Activated naive CD4-positive, alpha-beta T cell treated with anti-CD3 and anti-CD28 coated beads, Interleukin-2, amount 10 ng/mL, durations not matched to agents 7 days and 5 days (primary cell): Measurements from ENCODE around the gene AMZ2.
A peak's percentile ranks its signal among the peaks of the same experiment; 100 is the strongest.
"Not testable (repeated sequence)": the region's sequence is repeated elsewhere in the genome, so short reads cannot be mapped to it uniquely, and the experiment has no call there.

Experiments used
- CTCF ChIA-PET: fragments of 350-600 bp; sonication (Branson Sonifier 250); formaldehyde crosslinking; loops from one replicate; lab custom pipeline; 2021; ENCODE audit warnings: antibody characterized with exemption; lab: Charles Lee
- DNase-seq: peaks from one replicate; pipeline ENCODE4 v3.0.0-alpha.2; 2020
- H3K27ac Mint-ChIP-seq: one replicate; pipeline ENCODE4 v1.8.0; 2021; ENCODE audit warnings: mild to moderate bottlenecking, moderate library complexity, mixed read lengths
- H3K27me3 Mint-ChIP-seq: one replicate; pipeline ENCODE4 v1.8.0; 2021; ENCODE audit warnings: mild to moderate bottlenecking, mixed read lengths
- H3K36me3 Mint-ChIP-seq: one replicate; pipeline ENCODE4 v1.8.0; 2021; ENCODE audit warnings: mixed read lengths
- H3K4me1 Mint-ChIP-seq: one replicate; pipeline ENCODE4 v1.8.0; 2021; ENCODE audit warnings: mixed read lengths
- H3K4me3 Mint-ChIP-seq: one replicate; pipeline ENCODE4 v1.8.0; 2021; ENCODE audit warnings: mild to moderate bottlenecking, moderate library complexity, mixed read lengths
- H3K9me3 Mint-ChIP-seq: one replicate; pipeline ENCODE4 v1.8.0; 2021; ENCODE audit warnings: mixed read lengths

Gene AMZ2

DNA sequence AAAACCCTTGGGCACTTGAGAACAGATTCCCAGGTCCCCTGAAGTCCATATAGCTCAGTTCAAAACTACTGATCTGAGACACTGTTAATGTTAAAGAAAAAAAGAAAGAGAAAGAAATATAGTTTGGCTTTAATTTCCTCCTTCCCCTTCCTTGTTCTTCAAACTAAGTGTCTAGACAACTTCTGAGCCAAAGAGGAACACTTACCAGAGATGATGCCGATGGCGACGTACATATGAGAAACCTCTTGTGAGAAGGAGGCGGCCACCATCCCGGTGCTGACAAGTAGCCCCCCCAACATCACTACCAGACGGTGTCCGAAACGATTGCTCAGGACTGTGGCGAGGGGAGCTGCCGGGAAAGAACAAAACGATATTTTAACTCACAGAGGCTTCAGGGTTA lies 25.9 kb downstream of the AMZ2 start:
- peaks cover 5% of the 10 kb centered on the region for H3K9me3 Mint-ChIP-seq
- no peaks in the 10 kb centered on the region for H3K4me1 Mint-ChIP-seq
- CTCF ChIA-PET = interaction anchor here (1.7 kb wide), 1 partner anchor 9 kb away, joined by 4 read pairs; no protein-coding TSS in a partner anchor
- no peak for DNase-seq
- no peak overlapping the region for H3K4me3 Mint-ChIP-seq
- peak overlapping the region; percentile 47 for H3K27ac Mint-ChIP-seq
- peaks cover 37% of the 10 kb centered on the region for H3K36me3 Mint-ChIP-seq
- H3K27me3 Mint-ChIP-seq = no peaks in the 10 kb centered on the region

DNA sequence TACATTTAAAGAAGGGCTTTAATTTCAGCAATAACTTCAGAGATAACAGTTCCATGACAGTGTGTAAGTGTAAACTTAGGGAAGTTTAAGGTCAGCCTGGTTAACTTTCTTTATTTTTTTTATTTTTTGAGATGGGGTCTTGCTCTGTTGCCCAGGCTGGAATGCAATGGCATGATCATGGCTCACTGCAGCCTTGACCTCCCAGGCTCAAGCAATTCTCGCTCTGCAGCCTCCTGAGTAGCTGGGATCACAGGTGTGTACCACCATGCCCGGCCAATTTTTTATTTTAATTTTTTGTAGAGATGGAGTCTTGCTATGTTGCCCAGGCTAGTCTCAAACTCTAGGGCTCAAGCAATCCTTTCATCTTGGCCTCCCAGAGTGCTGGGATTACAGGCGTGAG lies 28.5 kb downstream of the AMZ2 start:
- CTCF ChIA-PET, H3K27ac Mint-ChIP-seq, H3K4me1 Mint-ChIP-seq, DNase-seq, H3K9me3 Mint-ChIP-seq, H3K4me3 Mint-ChIP-seq, H3K27me3 Mint-ChIP-seq: not testable (repeated sequence)
- peaks cover 37% of the 10 kb centered on the region for H3K36me3 Mint-ChIP-seq

DNA sequence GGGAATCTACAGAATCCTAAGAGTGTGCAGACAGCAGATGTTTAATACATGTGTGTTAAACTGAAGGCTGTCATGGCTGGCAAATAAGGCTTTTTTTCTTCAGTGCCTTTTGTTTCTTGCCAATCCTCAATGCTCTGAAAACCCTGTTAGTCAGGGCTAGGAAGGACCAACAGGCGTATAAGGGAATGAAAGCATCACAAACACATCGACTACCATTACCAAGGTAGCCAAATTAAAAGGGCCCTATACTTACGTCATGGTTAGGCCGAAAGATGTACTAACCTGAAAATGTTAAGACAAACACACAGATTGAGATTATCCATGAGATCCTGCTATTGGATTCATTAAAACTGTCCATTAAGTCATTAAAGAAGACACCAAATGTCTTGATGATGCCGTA lies 30.0 kb downstream of the AMZ2 start:
- H3K27ac Mint-ChIP-seq = no peak overlapping the region
- H3K9me3 Mint-ChIP-seq = peaks cover 13% of the 10 kb centered on the region
- no peak for DNase-seq
- H3K36me3 Mint-ChIP-seq = peaks cover 43% of the 10 kb centered on the region
- no peak overlapping the region for H3K4me3 Mint-ChIP-seq
- H3K27me3 Mint-ChIP-seq = no peaks in the 10 kb centered on the region
- CTCF ChIA-PET = no interaction called here
- H3K4me1 Mint-ChIP-seq = peaks cover 4% of the 10 kb centered on the region

DNA sequence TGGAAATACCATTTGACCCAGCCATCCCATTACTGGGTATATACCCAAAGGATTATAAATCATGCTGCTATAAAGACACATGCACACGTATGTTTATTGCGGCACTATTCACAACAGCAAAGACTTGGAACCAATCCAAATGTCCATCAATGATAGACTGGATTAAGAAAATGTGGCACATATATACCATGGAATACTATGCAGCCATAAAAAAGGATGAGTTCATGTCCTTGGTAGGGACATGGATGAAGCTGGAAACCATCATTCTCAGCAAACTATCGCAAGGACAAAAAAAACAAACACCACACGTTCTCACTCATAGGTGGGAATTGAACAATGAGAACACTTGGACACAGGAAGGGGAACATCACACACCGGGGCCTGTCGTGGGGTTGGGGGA lies 34.1 kb downstream of the AMZ2 start:
- Mint-ChIP-seq H3K36me3 (peaks cover 33% of the 10 kb centered on the region), H3K9me3 (peaks cover 13% of the 10 kb centered on the region)
- H3K4me3 Mint-ChIP-seq, DNase-seq, H3K27ac Mint-ChIP-seq, H3K4me1 Mint-ChIP-seq, CTCF ChIA-PET, H3K27me3 Mint-ChIP-seq: not testable (repeated sequence)

DNA sequence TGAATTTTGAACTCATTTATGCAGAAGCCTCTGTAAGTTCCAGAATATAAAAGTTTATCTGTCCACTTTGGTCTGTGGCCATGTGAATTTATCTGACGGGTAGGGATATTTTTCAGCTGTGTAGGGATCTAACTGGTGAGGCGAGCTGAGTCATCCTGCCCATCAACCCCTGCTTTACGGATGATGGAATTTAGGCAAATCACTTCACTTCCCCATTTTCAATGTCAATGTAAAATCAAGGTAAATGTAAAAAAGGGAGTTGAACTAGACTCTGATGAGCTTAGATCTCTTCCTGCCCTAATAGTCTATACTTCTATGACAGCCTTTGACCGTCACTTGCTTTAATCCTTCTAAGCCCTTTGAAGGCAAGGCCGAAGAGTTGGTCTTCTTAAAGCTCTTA lies 40.5 kb downstream of the AMZ2 start:
- H3K27ac Mint-ChIP-seq = no peak overlapping the region
- peak overlapping the region; percentile 51 for H3K4me3 Mint-ChIP-seq
- peaks cover 7% of the 10 kb centered on the region for H3K36me3 Mint-ChIP-seq
- DNase-seq = no peak
- H3K9me3 Mint-ChIP-seq = no peaks in the 10 kb centered on the region
- peaks cover 7% of the 10 kb centered on the region for H3K27me3 Mint-ChIP-seq
- H3K4me1 Mint-ChIP-seq = peaks cover 42% of the 10 kb centered on the region
- CTCF ChIA-PET = interaction anchor here (0.6 to 2.2 kb wide), 5 partner anchors 26 to 964 kb away, joined by 3 to 6 read pairs (median 4); no protein-coding TSS in a partner anchor

DNA sequence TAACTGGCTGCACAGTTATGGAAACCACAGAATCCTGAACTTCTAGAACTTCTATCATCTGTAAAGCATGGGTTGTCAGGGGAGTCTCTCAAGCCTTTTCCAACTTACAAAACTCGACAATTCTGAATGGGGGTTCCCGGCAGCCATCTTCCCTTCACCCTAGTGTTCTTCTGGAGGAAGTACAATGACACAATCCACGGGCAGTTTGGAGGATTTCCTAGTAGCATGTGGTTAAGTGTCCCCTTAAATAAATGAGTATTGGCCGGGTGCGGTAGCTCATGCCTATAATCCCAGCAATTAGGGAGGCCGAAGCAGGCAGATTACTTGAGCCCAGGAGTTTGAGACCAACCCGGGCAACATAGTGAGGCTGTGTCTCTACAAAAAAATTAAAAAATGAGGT lies 41.0 kb downstream of the AMZ2 start:
- Mint-ChIP-seq H3K9me3 (no peaks in the 10 kb centered on the region), H3K4me1 (peaks cover 45% of the 10 kb centered on the region), H3K4me3 (peak overlapping the region; percentile 51), H3K27me3 (peaks cover 8% of the 10 kb centered on the region), H3K36me3 (peaks cover 7% of the 10 kb centered on the region), H3K27ac (peak overlapping the region; percentile 70)
- CTCF ChIA-PET = interaction anchor here (0.9 to 1.5 kb wide), 4 partner anchors 26 to 140 kb away, joined by 3 to 6 read pairs (median 4); no protein-coding TSS in a partner anchor
- DNase-seq = no peak

DNA sequence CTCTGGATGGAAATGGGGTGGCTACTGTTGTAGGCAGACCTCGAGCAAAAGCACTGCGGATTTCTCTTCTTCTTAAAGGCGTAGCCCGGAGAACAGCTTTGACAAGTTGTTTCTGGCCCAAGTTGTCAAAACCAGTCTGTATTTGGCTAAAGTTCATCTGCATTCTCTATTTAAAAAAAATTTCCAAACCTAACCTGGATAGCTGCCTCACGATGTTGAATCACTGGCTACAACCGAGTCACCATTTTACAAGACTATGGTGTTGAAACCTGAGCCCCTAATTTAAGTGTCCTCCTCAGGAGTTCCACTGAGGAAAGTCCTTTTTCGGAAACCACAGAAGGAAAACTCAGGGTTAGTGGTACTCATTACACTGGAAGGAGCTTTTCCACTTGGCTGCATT lies 41.6 kb downstream of the AMZ2 start:
- Mint-ChIP-seq H3K4me1 (peaks cover 51% of the 10 kb centered on the region), H3K27ac (peak overlapping the region; percentile 97)
- CTCF ChIA-PET = interaction anchor here (0.9 to 1.5 kb wide), 4 partner anchors 27 to 172 kb away, joined by 3 to 4 read pairs (median 4); no protein-coding TSS in a partner anchor

DNA sequence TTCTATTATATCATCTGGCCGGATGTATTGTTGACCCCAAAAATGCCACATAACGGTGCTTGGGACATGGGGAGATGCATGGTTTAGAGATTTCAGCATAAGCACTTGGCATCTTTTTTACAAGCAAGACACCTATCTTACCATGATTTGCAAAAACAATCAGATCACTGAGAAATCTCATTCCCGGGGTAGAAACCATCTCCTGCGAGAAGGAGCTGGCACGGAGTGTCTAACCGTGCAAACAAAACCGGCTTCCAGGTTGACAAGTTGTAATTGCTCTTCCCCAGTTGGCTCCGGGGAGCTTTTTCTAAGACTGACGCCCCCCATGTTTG lies 42.1 kb downstream of the AMZ2 start:
- Mint-ChIP-seq H3K27me3 (peaks cover 19% of the 10 kb centered on the region), H3K27ac (peak overlapping the region; percentile 97), H3K4me1 (peaks cover 55% of the 10 kb centered on the region), H3K9me3 (no peaks in the 10 kb centered on the region), H3K36me3 (peaks cover 8% of the 10 kb centered on the region), H3K4me3 (peak overlapping the region; percentile 98)
- no peak for DNase-seq
- CTCF ChIA-PET = interaction anchor here (0.7 to 1.4 kb wide), 3 partner anchors 27 to 172 kb away, joined by 3 to 4 read pairs (median 4); no protein-coding TSS in a partner anchor

More for the DNA sequence above, 41.6 kb downstream of the AMZ2 start:
- peaks cover 7% of the 10 kb centered on the region for H3K36me3 Mint-ChIP-seq
- peaks cover 15% of the 10 kb centered on the region for H3K27me3 Mint-ChIP-seq
- DNase-seq = no peak
- H3K4me3 Mint-ChIP-seq = peak overlapping the region; percentile 98
- no peaks in the 10 kb centered on the region for H3K9me3 Mint-ChIP-seq

DNA sequence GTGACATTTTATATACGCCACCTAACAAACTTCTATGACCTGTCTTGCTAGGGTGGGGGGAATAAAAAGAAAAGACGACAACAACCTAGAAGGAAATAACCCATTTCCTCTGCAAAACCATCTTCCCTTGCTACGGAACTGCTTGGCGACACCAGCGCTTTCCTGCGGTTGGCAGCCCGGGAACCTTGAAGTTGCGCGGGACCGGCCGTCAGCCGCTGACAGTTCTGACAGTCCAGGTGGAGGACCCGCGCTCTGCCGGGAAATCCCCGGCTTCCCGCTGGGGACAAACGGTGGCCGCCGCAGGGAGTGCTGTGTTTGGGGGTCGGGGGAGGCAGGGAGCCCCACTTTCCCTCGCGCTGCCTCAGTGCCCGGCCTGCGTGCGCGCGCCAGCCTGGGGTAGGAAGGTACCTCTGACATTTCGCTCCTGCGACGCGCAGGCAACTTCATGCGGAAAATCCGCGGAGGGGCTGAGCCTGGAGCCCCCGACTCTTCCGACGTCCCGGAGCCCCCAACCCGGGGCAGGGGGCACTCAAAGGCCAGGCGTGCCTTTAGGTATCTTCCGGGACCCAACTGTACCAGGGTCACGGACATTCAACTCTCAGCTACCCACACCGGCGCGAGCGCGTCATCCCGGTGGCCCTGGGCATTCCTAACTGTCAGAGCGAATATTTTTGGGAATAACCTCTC lies 42.6 kb downstream of the AMZ2 start:
- no peaks in the 10 kb centered on the region for H3K9me3 Mint-ChIP-seq
- H3K27ac Mint-ChIP-seq = peak overlapping the region; percentile 97
- peaks cover 21% of the 10 kb centered on the region for H3K27me3 Mint-ChIP-seq
- peaks cover 58% of the 10 kb centered on the region for H3K4me1 Mint-ChIP-seq
- H3K36me3 Mint-ChIP-seq = peaks cover 9% of the 10 kb centered on the region
- H3K4me3 Mint-ChIP-seq = peak overlapping the region; percentile 98
- CTCF ChIA-PET = interaction anchor here (0.7 to 2.9 kb wide), 5 partner anchors 27 to 172 kb away, joined by 4 to 14 read pairs (median 4); no protein-coding TSS in a partner anchor
- peak; percentile 76 for DNase-seq

DNA sequence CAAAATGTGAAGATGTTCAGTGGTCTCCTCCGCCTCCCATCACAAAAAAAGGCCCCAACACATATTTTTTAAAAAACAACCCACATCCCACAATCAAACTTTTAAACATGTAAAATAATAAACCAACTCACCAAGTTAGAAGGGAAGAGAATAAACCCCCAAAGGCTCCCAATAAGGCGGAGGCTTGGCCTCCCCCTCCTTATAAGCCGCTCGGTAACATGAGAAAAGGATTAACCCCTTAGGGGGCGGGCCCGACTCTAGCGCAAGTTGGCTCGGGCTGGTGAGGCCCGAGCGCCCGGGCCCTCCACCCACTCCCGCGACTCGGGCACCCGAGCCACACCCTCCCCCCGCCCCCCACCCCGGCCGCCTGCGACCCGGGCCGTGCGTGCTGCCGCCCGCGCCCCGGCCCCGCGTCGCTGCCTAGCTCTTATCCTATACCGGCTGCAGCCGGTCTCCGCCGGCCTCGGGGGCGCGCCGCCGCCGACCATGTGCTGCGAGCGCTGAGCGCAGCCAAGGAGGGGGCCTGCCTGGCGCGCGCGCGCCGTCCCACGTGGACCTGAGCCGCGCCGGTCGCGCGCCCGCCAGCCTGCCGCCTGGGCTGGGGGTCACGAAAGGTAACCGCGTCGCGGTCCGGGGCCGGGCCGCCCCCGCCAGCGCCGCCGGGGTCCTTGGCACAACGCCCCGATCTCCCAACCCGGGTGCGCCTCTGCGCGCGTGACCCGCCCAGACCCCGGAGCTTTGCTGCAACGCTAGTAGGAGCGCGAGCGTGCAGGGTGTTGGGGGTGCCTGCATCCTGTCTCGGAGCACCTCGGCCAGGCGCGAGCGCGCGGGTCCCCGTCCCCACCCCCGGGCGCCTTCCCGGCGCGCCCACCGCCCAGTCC lies 43.4 kb downstream of the AMZ2 start, which contains the start of the genes ARSG and SLC16A6:
Gene ARSG, plus strand, starts transcription at position 541 of the 881 bp plus-strand sequence. CDS start 15,999 bp downstream, outside the sequence.
Gene SLC16A6, minus strand, starts transcription at position 173 of the 881 bp plus-strand sequence. CDS start 12,807 bp downstream, outside the sequence.
- peak within 1 kb of the TSS; percentile 97 for H3K27ac Mint-ChIP-seq
- peak; percentile 88 for DNase-seq
- H3K36me3 Mint-ChIP-seq = peaks cover 9% of the 10 kb centered on the region
- peak within 1 kb of the TSS; percentile 98 for H3K4me3 Mint-ChIP-seq
- no peaks in the 10 kb centered on the region for H3K9me3 Mint-ChIP-seq
- peaks cover 62% of the 10 kb centered on the region for H3K4me1 Mint-ChIP-seq
- CTCF ChIA-PET = interaction anchor here (0.7 to 3.2 kb wide), 6 partner anchors 17 to 141 kb away, joined by 4 to 14 read pairs (median 5); no protein-coding TSS in a partner anchor
- peaks cover 21% of the 10 kb centered on the region for H3K27me3 Mint-ChIP-seq

DNA sequence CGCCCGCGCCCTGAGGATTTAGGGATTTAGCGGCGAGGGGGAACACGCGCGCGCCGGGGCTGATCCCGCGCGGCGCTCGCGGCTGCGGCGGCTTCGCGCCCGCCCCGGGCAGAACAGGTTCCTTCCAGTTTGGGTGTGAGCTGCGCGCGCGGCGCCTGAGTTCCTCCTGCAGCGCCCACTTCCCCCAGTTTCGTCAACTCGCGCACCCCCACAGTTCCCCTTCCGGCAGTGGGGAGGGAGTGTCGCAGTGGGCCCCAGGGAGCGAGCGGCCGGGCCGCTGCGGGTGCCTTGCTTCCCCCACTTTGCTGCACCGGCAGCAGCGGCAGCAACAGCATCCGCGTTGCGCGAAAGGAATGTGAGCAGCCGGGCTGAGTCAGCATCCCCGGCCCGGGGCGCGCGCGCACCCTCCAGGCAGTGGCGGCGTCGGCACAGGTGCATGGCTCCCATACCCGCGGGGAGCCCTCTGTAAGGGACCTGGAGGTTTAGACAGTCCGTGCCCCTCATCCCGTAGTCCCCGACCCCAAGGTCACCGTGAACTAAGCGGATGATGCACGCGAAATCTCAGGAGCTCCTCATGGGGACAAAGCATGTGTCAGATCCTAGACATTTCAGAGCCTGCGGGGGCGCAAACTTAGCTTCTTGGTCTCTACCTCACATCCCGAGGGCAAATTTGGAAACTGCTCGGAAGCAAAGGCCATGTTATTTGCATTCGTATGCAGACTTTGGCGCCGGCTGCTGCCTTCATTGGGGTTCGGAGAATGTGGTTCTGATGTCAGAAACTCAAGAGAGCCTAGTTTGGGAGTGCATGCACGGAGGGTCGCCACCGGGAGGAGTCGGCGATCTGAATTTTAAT lies 44.2 kb downstream of the AMZ2 start:
- DNase-seq = peak; percentile 96
- H3K27ac Mint-ChIP-seq = peak overlapping the region; percentile 96
- H3K4me1 Mint-ChIP-seq = peaks cover 70% of the 10 kb centered on the region
- H3K27me3 Mint-ChIP-seq = peaks cover 24% of the 10 kb centered on the region
- CTCF ChIA-PET = interaction anchor here (0.6 to 3.2 kb wide), 10 partner anchors 12 to 145 kb away, joined by 3 to 14 read pairs (median 4); no protein-coding TSS in a partner anchor
- H3K9me3 Mint-ChIP-seq = no peaks in the 10 kb centered on the region
- H3K36me3 Mint-ChIP-seq = peaks cover 9% of the 10 kb centered on the region
- peak overlapping the region; percentile 67 for H3K4me3 Mint-ChIP-seq

DNA sequence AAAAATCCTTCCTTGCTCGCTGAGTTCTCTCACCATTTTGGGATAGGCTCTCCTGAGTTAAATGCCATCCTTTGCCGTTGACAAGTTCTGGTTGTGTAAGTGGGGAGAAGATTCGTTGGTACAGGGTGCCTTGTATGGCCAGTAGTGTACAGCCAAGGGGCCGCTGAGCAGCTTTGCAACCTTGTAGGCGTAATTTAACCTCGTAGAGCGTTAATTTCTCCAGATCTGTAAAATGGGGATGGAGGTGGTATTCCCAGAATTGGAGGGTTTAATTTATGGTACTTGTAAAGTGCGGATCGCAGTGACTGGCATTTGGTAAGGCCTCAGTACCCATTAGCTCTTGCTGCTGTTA lies 44.8 kb downstream of the AMZ2 start:
- H3K4me1 Mint-ChIP-seq = peaks cover 72% of the 10 kb centered on the region
- no peak for DNase-seq
- no peaks in the 10 kb centered on the region for H3K9me3 Mint-ChIP-seq
- peaks cover 24% of the 10 kb centered on the region for H3K27me3 Mint-ChIP-seq
- CTCF ChIA-PET = interaction anchor here (0.6 to 3.2 kb wide), 9 partner anchors 12 to 144 kb away, joined by 3 to 14 read pairs (median 3); no protein-coding TSS in a partner anchor
- peak overlapping the region; percentile 67 for H3K4me3 Mint-ChIP-seq
- H3K27ac Mint-ChIP-seq = peak overlapping the region; percentile 96
- H3K36me3 Mint-ChIP-seq = peaks cover 9% of the 10 kb centered on the region
